ENCODE results near the gene PLA2G6. TPM values are rescaled to one million over a fixed set of nuclear protein-coding genes. Genes with fewer than 3 reads are reported as not detected.
"Not testable (repeated sequence)": the region's sequence is repeated elsewhere in the genome, so short reads cannot be mapped to it uniquely, and the experiment has no call there.

The PLA2G6 gene
- total RNA-seq, 1 experiment from 2014 or later, result 1.0 TPM

- Histone ChIP-seq H3K4me3 (no peak overlapping the region), H3K4me1 (replicated peaks) (peaks cover 4% of the 10 kb centered on the region), H3K36me3 (no peaks in the 10 kb centered on the region), H3K27me3 (replicated peaks) (peaks cover 19% of the 10 kb centered on the region), H3K27ac (no peak overlapping the region), H3K9me3 (replicated peaks) (0 out of 2 replicates have a peak, but pooled peaks cover 3% of the 10 kb centered on the region)
- no peak for DNase-seq (ENCODE audit: low read depth in 1 of 2, low spot score in 2 of 2)
Observed at GRCh38 chr22:38086942-38087341, 94.7 kb downstream of the PLA2G6 start.

GRCh38 chr22:38086001-38086845, 95.4 kb downstream of the PLA2G6 start:
- Histone ChIP-seq H3K9me3 (replicated peaks) (0 out of 2 replicates have a peak, but pooled peaks cover 3% of the 10 kb centered on the region), H3K27me3 (replicated peaks) (peaks cover 23% of the 10 kb centered on the region), H3K36me3 (no peaks in the 10 kb centered on the region; the same call in 1 of the 2 replicates), H3K4me1 (replicated peaks) (peaks cover 10% of the 10 kb centered on the region), H3K27ac (no peak overlapping the region), H3K4me3 (no peak overlapping the region)
- no peak for DNase-seq (ENCODE audit: low read depth in 1 of 2, low spot score in 2 of 2)

GRCh38 chr22:38085501-38085900, 96.1 kb downstream of the PLA2G6 start:
- Histone ChIP-seq H3K27me3 (replicated peaks) (peaks cover 31% of the 10 kb centered on the region), H3K4me1 (replicated peaks) (peaks cover 16% of the 10 kb centered on the region), H3K4me3 (no peak overlapping the region), H3K27ac (no peak overlapping the region), H3K9me3 (replicated peaks) (0 out of 2 replicates have a peak, but pooled peaks cover 3% of the 10 kb centered on the region), H3K36me3 (no peaks in the 10 kb centered on the region; the same call in 1 of the 2 replicates)
- DNase-seq (ENCODE audit: low read depth in 1 of 2, low spot score in 2 of 2), result no peak

- Histone ChIP-seq H3K36me3 (no peaks in the 10 kb centered on the region; the same call in 1 of the 2 replicates), H3K27me3 (replicated peaks) (peaks cover 35% of the 10 kb centered on the region), H3K4me3 (no peak overlapping the region), H3K27ac (no peak overlapping the region), H3K9me3 (replicated peaks) (0 out of 2 replicates have a peak, but pooled peaks cover 3% of the 10 kb centered on the region), H3K4me1 (replicated peaks) (peaks cover 16% of the 10 kb centered on the region)
- DNase-seq (ENCODE audit: low read depth in 1 of 2, low spot score in 2 of 2), result no peak
Observed at GRCh38 chr22:38085056-38085455, 96.6 kb downstream of the PLA2G6 start.

GRCh38 chr22:38083931-38084631, 97.5 kb downstream of the PLA2G6 start, which contains the start of gene SLC16A8:
TSS of gene SLC16A8 (minus strand) at chr22:38084184. CDS start at chr22:38082873, 1,311 bp downstream.
- 0 out of 2 replicates have a peak, but pooled peaks cover 3% of the 10 kb centered on the region for H3K9me3 ChIP-seq (replicated peaks)
- peaks cover 16% of the 10 kb centered on the region for H3K4me1 ChIP-seq (replicated peaks)
- H3K36me3 ChIP-seq, result no peaks in the 10 kb centered on the region; the same call in 1 of the 2 replicates
- no peak within 1 kb of the TSS for H3K27ac ChIP-seq
- H3K4me3 ChIP-seq, result no peak within 1 kb of the TSS
- H3K27me3 ChIP-seq (replicated peaks), result peaks cover 41% of the 10 kb centered on the region
- DNase-seq (ENCODE audit: low read depth in 1 of 2, low spot score in 2 of 2), result no peak

- H3K4me1 ChIP-seq (replicated peaks), result peaks cover 12% of the 10 kb centered on the region
Observed at GRCh38 chr22:38082986-38083710, 98.5 kb downstream of the PLA2G6 start.

GRCh38 chr22:38081941-38082828, 99.4 kb downstream of the PLA2G6 start:
- H3K4me3 ChIP-seq, result no peak overlapping the region

More at GRCh38 chr22:38082986-38083710, 98.5 kb downstream of the PLA2G6 start:
- Histone ChIP-seq H3K27me3 (replicated peaks) (peaks cover 33% of the 10 kb centered on the region), H3K4me3 (no peak overlapping the region), H3K36me3 (no peaks in the 10 kb centered on the region; the same call in 1 of the 2 replicates), H3K27ac (no peak overlapping the region), H3K9me3 (replicated peaks) (no peaks in the 10 kb centered on the region)
- no peak for DNase-seq (ENCODE audit: low read depth in 1 of 2, low spot score in 2 of 2)

GRCh38 chr22:38081636-38081940, 100.0 kb downstream of the PLA2G6 start:
- H3K9me3 ChIP-seq (replicated peaks), result no peaks in the 10 kb centered on the region
- H3K4me1 ChIP-seq (replicated peaks), result peaks cover 12% of the 10 kb centered on the region
- H3K4me3 ChIP-seq, result peak overlapping the region; percentile 25
- H3K27me3 ChIP-seq (replicated peaks), result peaks cover 30% of the 10 kb centered on the region
- no peak for DNase-seq (ENCODE audit: low read depth in 1 of 2, low spot score in 2 of 2)
- H3K36me3 ChIP-seq, result no peaks in the 10 kb centered on the region; the same call in 1 of the 2 replicates
- H3K27ac ChIP-seq, result no peak overlapping the region

More at GRCh38 chr22:38081941-38082828, 99.4 kb downstream of the PLA2G6 start:
- H3K36me3 ChIP-seq, result no peaks in the 10 kb centered on the region; the same call in 1 of the 2 replicates
- no peaks in the 10 kb centered on the region for H3K9me3 ChIP-seq (replicated peaks)
- H3K27ac ChIP-seq, result no peak overlapping the region
- peaks cover 30% of the 10 kb centered on the region for H3K27me3 ChIP-seq (replicated peaks)
- peaks cover 12% of the 10 kb centered on the region for H3K4me1 ChIP-seq (replicated peaks)
- DNase-seq (ENCODE audit: low read depth in 1 of 2, low spot score in 2 of 2), result no peak

- no peaks in the 10 kb centered on the region; the same call in 1 of the 2 replicates for H3K36me3 ChIP-seq
- peaks cover 12% of the 10 kb centered on the region for H3K4me1 ChIP-seq (replicated peaks)
- H3K9me3 ChIP-seq (replicated peaks), result no peaks in the 10 kb centered on the region
- DNase-seq (ENCODE audit: low read depth in 1 of 2, low spot score in 2 of 2), result no peak
- peak overlapping the region; percentile 25 for H3K4me3 ChIP-seq
- peaks cover 30% of the 10 kb centered on the region for H3K27me3 ChIP-seq (replicated peaks)
- no peak overlapping the region for H3K27ac ChIP-seq
Observed at GRCh38 chr22:38080850-38081635, 100.6 kb downstream of the PLA2G6 start.

GRCh38 chr22:38080474-38080849, 101.2 kb downstream of the PLA2G6 start:
- no peaks in the 10 kb centered on the region for H3K9me3 ChIP-seq (replicated peaks)
- no peaks in the 10 kb centered on the region; the same call in 1 of the 2 replicates for H3K36me3 ChIP-seq
- H3K27ac ChIP-seq, result no peak overlapping the region
- no peak overlapping the region for H3K4me3 ChIP-seq
- peaks cover 30% of the 10 kb centered on the region for H3K27me3 ChIP-seq (replicated peaks)
- H3K4me1 ChIP-seq (replicated peaks), result peaks cover 12% of the 10 kb centered on the region
- DNase-seq (ENCODE audit: low read depth in 1 of 2, low spot score in 2 of 2), result no peak

- no peak overlapping the region for H3K27ac ChIP-seq
- H3K9me3 ChIP-seq (replicated peaks), result no peaks in the 10 kb centered on the region
- no peaks in the 10 kb centered on the region; the same call in 1 of the 2 replicates for H3K36me3 ChIP-seq
- H3K27me3 ChIP-seq (replicated peaks), result peaks cover 30% of the 10 kb centered on the region
- H3K4me1 ChIP-seq (replicated peaks), result peaks cover 12% of the 10 kb centered on the region
- no peak overlapping the region for H3K4me3 ChIP-seq
- no peak for DNase-seq (ENCODE audit: low read depth in 1 of 2, low spot score in 2 of 2)
Observed at GRCh38 chr22:38079804-38080203, 101.8 kb downstream of the PLA2G6 start.

- not testable (repeated sequence) for DNase-seq (ENCODE audit: low read depth in 1 of 2, low spot score in 2 of 2); H3K4me3 ChIP-seq; H3K9me3 ChIP-seq (replicated peaks); H3K36me3 ChIP-seq; H3K27ac ChIP-seq
- peaks cover 30% of the 10 kb centered on the region for H3K27me3 ChIP-seq (replicated peaks)
- peaks cover 12% of the 10 kb centered on the region for H3K4me1 ChIP-seq (replicated peaks)
Observed at GRCh38 chr22:38079208-38079607, 102.4 kb downstream of the PLA2G6 start.
